Transverse colon (tissue), 3 donors: ENCODE measurements around the gene ESCO1.
"Not testable (repeated sequence)": the region's sequence is repeated elsewhere in the genome, so short reads cannot be mapped to it uniquely, and the experiment has no call there.

ENCODE experiments used
- POLR2A ChIP-seq: fragments of 450-650 bp; IDR thresholded peaks from one replicate; pipeline ENCODE4 v1.6.1; 2016; ENCODE audit warnings: antibody characterized with exemption, mild to moderate bottlenecking, moderate library complexity
- TF ChIP-seq, protein P1 (sequence below), 5 experiments: fragments of 200-600 bp in 3 of 5; fragments of 450-650 bp in 2 of 5; sonication (generic) in 3 of 5; IDR thresholded peaks; 1 replicate in 2 of 5; 2 replicates in 3 of 5; pipeline ENCODE4 v1.5.1; 2016 to 2017; ENCODE audit warnings: antibody characterized with exemption in 5 of 5, inconsistent platforms in 3 of 5, mild to moderate bottlenecking in 2 of 5, moderate library complexity in 1 of 5

DNA sequence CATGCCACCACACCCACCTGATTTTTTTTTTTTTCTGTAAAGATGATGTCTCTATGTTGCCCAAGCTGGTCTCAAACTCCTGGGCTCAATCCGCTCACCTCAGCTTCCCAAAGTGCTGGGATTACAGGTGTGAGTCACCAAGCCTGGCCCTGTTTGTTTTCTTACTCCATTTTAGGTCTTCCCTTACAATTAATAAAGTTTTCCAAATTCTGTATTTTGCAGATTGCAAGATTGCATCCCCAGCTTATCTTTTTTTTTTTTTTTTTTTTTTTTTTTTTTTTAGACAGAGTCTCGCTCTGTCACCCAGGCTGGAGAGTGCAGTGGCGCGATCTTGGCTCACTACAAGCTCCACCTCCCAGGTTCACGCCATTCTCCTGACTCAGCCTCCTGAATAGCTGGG lies 39.9 kb upstream of the ESCO1 start:
- TF ChIP-seq, protein P1, sequence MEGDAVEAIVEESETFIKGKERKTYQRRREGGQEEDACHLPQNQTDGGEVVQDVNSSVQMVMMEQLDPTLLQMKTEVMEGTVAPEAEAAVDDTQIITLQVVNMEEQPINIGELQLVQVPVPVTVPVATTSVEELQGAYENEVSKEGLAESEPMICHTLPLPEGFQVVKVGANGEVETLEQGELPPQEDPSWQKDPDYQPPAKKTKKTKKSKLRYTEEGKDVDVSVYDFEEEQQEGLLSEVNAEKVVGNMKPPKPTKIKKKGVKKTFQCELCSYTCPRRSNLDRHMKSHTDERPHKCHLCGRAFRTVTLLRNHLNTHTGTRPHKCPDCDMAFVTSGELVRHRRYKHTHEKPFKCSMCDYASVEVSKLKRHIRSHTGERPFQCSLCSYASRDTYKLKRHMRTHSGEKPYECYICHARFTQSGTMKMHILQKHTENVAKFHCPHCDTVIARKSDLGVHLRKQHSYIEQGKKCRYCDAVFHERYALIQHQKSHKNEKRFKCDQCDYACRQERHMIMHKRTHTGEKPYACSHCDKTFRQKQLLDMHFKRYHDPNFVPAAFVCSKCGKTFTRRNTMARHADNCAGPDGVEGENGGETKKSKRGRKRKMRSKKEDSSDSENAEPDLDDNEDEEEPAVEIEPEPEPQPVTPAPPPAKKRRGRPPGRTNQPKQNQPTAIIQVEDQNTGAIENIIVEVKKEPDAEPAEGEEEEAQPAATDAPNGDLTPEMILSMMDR (IDR thresholded peaks at IDR 0.05), result not testable (repeated sequence)
- not testable (repeated sequence) for TF ChIP-seq POLR2A
